22Rv1 (cell line): Measurements from ENCODE around the gene CPLX1.

ENCODE experiments used
- CTCF ChIP-seq: fragments of 450-650 bp; IDR thresholded peaks from 2 replicates; pipeline ENCODE4 v1.5.1; 2017; ENCODE audit warnings: mild to moderate bottlenecking
- ZFX ChIP-seq: fragments of 450-650 bp; IDR thresholded peaks from 2 replicates; pipeline ENCODE4 v1.6.1; 2017; ENCODE audit warnings: antibody characterized with exemption, borderline replicate concordance

- TF ChIP-seq CTCF (no peak), ZFX (no peak)
These were observed 4.7 kb downstream of the CPLX1 start for GRCh38 chr4:821181-821591.
